Tibial nerve (tissue), 4 donors: ENCODE data around the gene CLCN7.

Experiments used
- CTCF ChIP-seq, 5 experiments: fragments of 200-600 bp in 3 of 5; fragments of 450-650 bp in 2 of 5; sonication (generic) in 3 of 5; IDR thresholded peaks; one replicate each; pipeline ENCODE4 v1.5.1; 2016 to 2019; ENCODE audit warnings: antibody characterized with exemption in 5 of 5, mild to moderate bottlenecking in 3 of 5, moderate library complexity in 2 of 5
- EP300 ChIP-seq, 2 donors: sonication (generic); formaldehyde crosslinking; IDR thresholded peaks; one replicate each; pipeline ENCODE4 v1.6.1; 2017; ENCODE audit warnings: antibody characterized with exemption in 2 of 2, mild to moderate bottlenecking in 1 of 2
- POLR2A ChIP-seq, 2 donors: fragments of 450-650 bp; IDR thresholded peaks; one replicate each; pipeline ENCODE4 v1.6.1; 2017; ENCODE audit warnings: antibody characterized with exemption in 2 of 2, mild to moderate bottlenecking in 2 of 2, moderate library complexity in 2 of 2

GRCh38 chr16:1439058-1439698, 35.6 kb downstream of the CLCN7 start:
- TF ChIP-seq POLR2A (IDR thresholded peaks at IDR 0.05) (no peak), CTCF (IDR thresholded peaks at IDR 0.05) (no peak), EP300 (IDR thresholded peaks at IDR 0.05) (no peak)
